ENCODE results near the gene UBC. TPM values are rescaled to one million over a fixed set of nuclear protein-coding genes. Genes with fewer than 3 reads are reported as not detected.
"Not testable (repeated sequence)": the region's sequence is repeated elsewhere in the genome, so short reads cannot be mapped to it uniquely, and the experiment has no call there.

Gene UBC
- total and polyA plus RNA-seq, 2 donors (not counting 1 experiment from before 2014, with no cell fraction given) = 2,019 to 2,362 TPM

DNA sequence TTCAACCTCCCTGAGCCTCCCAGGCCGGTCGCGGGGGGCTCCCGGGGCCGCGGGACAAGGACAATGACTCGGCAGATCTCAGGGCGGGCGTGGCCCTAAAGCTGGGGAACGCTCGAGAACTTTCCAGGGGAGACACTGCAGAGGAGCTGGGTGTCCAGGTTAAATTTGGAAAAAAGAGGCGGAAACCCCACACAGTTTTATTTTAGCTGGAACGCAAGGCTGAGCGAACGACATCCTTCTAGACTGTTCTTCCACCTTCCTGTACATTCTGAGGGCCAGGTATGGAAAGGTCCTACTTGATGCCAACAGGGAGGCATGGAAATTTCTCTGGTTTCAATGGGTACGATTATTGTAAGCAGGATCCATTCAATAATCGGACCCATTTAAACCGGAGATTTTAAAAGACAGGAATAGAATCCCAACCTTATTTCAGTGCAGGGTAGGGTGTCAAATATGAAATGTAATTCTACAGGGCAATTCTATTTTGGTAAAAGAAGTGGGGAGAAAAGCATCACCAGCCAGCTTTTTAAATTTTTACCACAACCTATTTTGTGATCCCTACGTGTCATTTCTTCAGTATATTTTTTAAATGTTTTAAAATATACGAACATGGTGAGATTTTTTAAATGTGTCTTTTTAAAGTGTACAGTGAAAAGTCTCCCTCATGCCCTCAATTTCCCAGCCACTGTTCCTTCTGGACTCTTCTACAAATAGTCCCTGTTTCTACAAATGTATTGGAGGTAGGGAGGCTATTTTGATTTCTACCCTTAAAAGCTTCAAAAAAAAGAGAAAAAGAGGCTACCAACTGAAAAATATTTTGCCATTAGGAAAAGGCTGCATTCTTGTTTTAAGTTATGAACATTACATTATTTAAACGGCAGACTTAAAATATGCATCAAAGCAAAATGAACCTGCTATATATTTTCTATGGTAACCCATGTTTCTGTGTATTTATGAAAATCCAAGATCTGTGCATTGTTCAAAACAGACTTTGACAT, 1.1 kb upstream of the UBC start:
- Histone ChIP-seq H3K9ac (ENCODE audit: insufficient read depth, low read length) (peak overlapping the region; percentile 100), H3K36me3 (ENCODE audit: control insufficient read depth, insufficient read depth, low read length) (peaks cover 11% of the 10 kb centered on the region), H3K4me3 (replicated peaks in 1 of 4; ENCODE audit: control extremely low read depth in 1 of 4, insufficient read depth in 1 of 4, low read depth in 3 of 4, low read length in 4 of 4) (peak overlapping the region; percentile 84 to 96 (median 91)), H3K4me2 (ENCODE audit: extremely low read depth, insufficient read depth, low read length) (peak overlapping the region; percentile 93), H3K4me1 (ENCODE audit: control insufficient read depth, extremely low read depth, insufficient read depth, low read length) (peaks cover 18% of the 10 kb centered on the region), H4K20me1 (ENCODE audit: control insufficient read depth, extremely low read depth, insufficient read depth, low read length) (peaks cover 6% of the 10 kb centered on the region), H3K27ac (ENCODE audit: insufficient read depth, low read length) (peak overlapping the region; percentile 100), H3K79me2 (ENCODE audit: control insufficient read depth, insufficient read depth, low read length) (peaks cover 38% of the 10 kb centered on the region), H3K9me3 (ENCODE audit: control insufficient read depth, insufficient read depth, low read depth, low read length) (no peaks in the 10 kb centered on the region), H3K27me3 (ENCODE audit: control insufficient read depth, insufficient read depth, low read length) (no peaks in the 10 kb centered on the region), H2AFZ (ENCODE audit: low read length) (no peak overlapping the region)
- peak in 1 of 2 donors; percentile 51 for DNase-seq (ENCODE audit: low read depth in 2 of 2)
- TF ChIP-seq, protein P1, sequence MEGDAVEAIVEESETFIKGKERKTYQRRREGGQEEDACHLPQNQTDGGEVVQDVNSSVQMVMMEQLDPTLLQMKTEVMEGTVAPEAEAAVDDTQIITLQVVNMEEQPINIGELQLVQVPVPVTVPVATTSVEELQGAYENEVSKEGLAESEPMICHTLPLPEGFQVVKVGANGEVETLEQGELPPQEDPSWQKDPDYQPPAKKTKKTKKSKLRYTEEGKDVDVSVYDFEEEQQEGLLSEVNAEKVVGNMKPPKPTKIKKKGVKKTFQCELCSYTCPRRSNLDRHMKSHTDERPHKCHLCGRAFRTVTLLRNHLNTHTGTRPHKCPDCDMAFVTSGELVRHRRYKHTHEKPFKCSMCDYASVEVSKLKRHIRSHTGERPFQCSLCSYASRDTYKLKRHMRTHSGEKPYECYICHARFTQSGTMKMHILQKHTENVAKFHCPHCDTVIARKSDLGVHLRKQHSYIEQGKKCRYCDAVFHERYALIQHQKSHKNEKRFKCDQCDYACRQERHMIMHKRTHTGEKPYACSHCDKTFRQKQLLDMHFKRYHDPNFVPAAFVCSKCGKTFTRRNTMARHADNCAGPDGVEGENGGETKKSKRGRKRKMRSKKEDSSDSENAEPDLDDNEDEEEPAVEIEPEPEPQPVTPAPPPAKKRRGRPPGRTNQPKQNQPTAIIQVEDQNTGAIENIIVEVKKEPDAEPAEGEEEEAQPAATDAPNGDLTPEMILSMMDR (conservative IDR thresholded peaks at IDR 0.05 in 1 of 2, IDR thresholded peaks at IDR 0.05 in 1 of 2; ENCODE audit: low read depth in 1 of 2, low read length in 2 of 2) = no peak
- no peak for TF ChIP-seq EZH2 (IDR thresholded peaks at IDR 0.05; ENCODE audit: low read length, missing control alignments)

GRCh38 chr12:124913474-124914391, 717 bp downstream of the UBC start:
- Histone ChIP-seq H3K9me3 (ENCODE audit: control insufficient read depth, insufficient read depth, low read depth, low read length) (no peaks in the 10 kb centered on the region), H3K9ac (ENCODE audit: insufficient read depth, low read length) (peak overlapping the region; percentile 100), H3K27me3 (ENCODE audit: control insufficient read depth, insufficient read depth, low read length) (no peaks in the 10 kb centered on the region), H3K4me1 (ENCODE audit: control insufficient read depth, extremely low read depth, insufficient read depth, low read length) (peaks cover 18% of the 10 kb centered on the region), H3K4me2 (ENCODE audit: extremely low read depth, insufficient read depth, low read length) (peak overlapping the region; percentile 13), H3K27ac (ENCODE audit: insufficient read depth, low read length) (peak overlapping the region; percentile 100), H3K79me2 (ENCODE audit: control insufficient read depth, insufficient read depth, low read length) (peaks cover 42% of the 10 kb centered on the region), H2AFZ (ENCODE audit: low read length) (no peak overlapping the region), H3K4me3 (replicated peaks in 1 of 4; ENCODE audit: control extremely low read depth in 1 of 4, insufficient read depth in 1 of 4, low read depth in 3 of 4, low read length in 4 of 4) (peak overlapping the region; percentile 90 to 97 (median 94)), H3K36me3 (ENCODE audit: control insufficient read depth, insufficient read depth, low read length) (peaks cover 11% of the 10 kb centered on the region), H4K20me1 (ENCODE audit: control insufficient read depth, extremely low read depth, insufficient read depth, low read length) (peaks cover 6% of the 10 kb centered on the region)
- TF ChIP-seq, protein P1 (conservative IDR thresholded peaks at IDR 0.05 in 1 of 2, IDR thresholded peaks at IDR 0.05 in 1 of 2; ENCODE audit: low read depth in 1 of 2, low read length in 2 of 2) = peak; percentile 21 to 50
- no peak for TF ChIP-seq EZH2 (IDR thresholded peaks at IDR 0.05; ENCODE audit: low read length, missing control alignments)
- peak; percentile 68 to 75 for DNase-seq (ENCODE audit: low read depth in 2 of 2)

GRCh38 chr12:124912529-124913287, 1.7 kb downstream of the UBC start:
- Histone ChIP-seq H3K36me3 (ENCODE audit: control insufficient read depth, insufficient read depth, low read length) (peaks cover 11% of the 10 kb centered on the region), H3K4me1 (ENCODE audit: control insufficient read depth, extremely low read depth, insufficient read depth, low read length) (peaks cover 11% of the 10 kb centered on the region), H3K4me3 (replicated peaks in 1 of 4; ENCODE audit: control extremely low read depth in 1 of 4, insufficient read depth in 1 of 4, low read depth in 3 of 4, low read length in 4 of 4) (peak overlapping the region; percentile 90 to 97 (median 94)), H3K79me2 (ENCODE audit: control insufficient read depth, insufficient read depth, low read length) (peaks cover 42% of the 10 kb centered on the region), H3K4me2 (ENCODE audit: extremely low read depth, insufficient read depth, low read length) (peak overlapping the region; percentile 63)
- not testable (repeated sequence) for H3K9ac ChIP-seq (ENCODE audit: insufficient read depth, low read length); H3K27me3 ChIP-seq (ENCODE audit: control insufficient read depth, insufficient read depth, low read length); H4K20me1 ChIP-seq (ENCODE audit: control insufficient read depth, extremely low read depth, insufficient read depth, low read length); DNase-seq (ENCODE audit: low read depth in 2 of 2); H3K9me3 ChIP-seq (ENCODE audit: control insufficient read depth, insufficient read depth, low read depth, low read length); H3K27ac ChIP-seq (ENCODE audit: insufficient read depth, low read length); H2AFZ ChIP-seq (ENCODE audit: low read length)

GRCh38 chr12:124911521-124911920, 2.9 kb downstream of the UBC start:
- H3K27ac ChIP-seq (ENCODE audit: insufficient read depth, low read length); H3K27me3 ChIP-seq (ENCODE audit: control insufficient read depth, insufficient read depth, low read length); H2AFZ ChIP-seq (ENCODE audit: low read length); H3K4me1 ChIP-seq (ENCODE audit: control insufficient read depth, extremely low read depth, insufficient read depth, low read length); H3K9ac ChIP-seq (ENCODE audit: insufficient read depth, low read length); H3K9me3 ChIP-seq (ENCODE audit: control insufficient read depth, insufficient read depth, low read depth, low read length); H4K20me1 ChIP-seq (ENCODE audit: control insufficient read depth, extremely low read depth, insufficient read depth, low read length); DNase-seq (ENCODE audit: low read depth in 2 of 2): not testable (repeated sequence)
- Histone ChIP-seq H3K79me2 (ENCODE audit: control insufficient read depth, insufficient read depth, low read length) (peaks cover 42% of the 10 kb centered on the region), H3K36me3 (ENCODE audit: control insufficient read depth, insufficient read depth, low read length) (peaks cover 11% of the 10 kb centered on the region), H3K4me3 (replicated peaks in 1 of 4; ENCODE audit: control extremely low read depth in 1 of 4, insufficient read depth in 1 of 4, low read depth in 3 of 4, low read length in 4 of 4) (peak overlapping the region; percentile 33 to 81 (median 56)), H3K4me2 (ENCODE audit: extremely low read depth, insufficient read depth, low read length) (peak overlapping the region; percentile 76)
